ENCODE measurements around the gene KLHL17.
"Not testable (repeated sequence)": the region's sequence is repeated elsewhere in the genome, so short reads cannot be mapped to it uniquely, and the experiment has no call there.

Gene KLHL17

GRCh38 chr1:982765-983436, 22.5 kb downstream of the KLHL17 start:
- DNase-seq = no peak

- no peak for DNase-seq
Observed at GRCh38 chr1:983798-984475, 23.6 kb downstream of the KLHL17 start.

GRCh38 chr1:984476-984814, 24.1 kb downstream of the KLHL17 start:
- DNase-seq = no peak

GRCh38 chr1:985126-985525, 24.7 kb downstream of the KLHL17 start:
- DNase-seq = no peak

GRCh38 chr1:988061-988460, 27.7 kb downstream of the KLHL17 start:
- not testable (repeated sequence) for DNase-seq

- DNase-seq = not testable (repeated sequence)
Observed at GRCh38 chr1:991275-991674, 30.9 kb downstream of the KLHL17 start.

GRCh38 chr1:991895-992294, 31.5 kb downstream of the KLHL17 start:
- DNase-seq = no peak

- DNase-seq = no peak
Observed at GRCh38 chr1:992362-992761, 32.0 kb downstream of the KLHL17 start.

- no peak for DNase-seq
Observed at GRCh38 chr1:993379-993995, 33.1 kb downstream of the KLHL17 start.

- DNase-seq = not testable (repeated sequence)
Observed at GRCh38 chr1:994546-994945, 34.2 kb downstream of the KLHL17 start.

- no peak for DNase-seq
Observed at GRCh38 chr1:995665-996633, 35.6 kb downstream of the KLHL17 start.

- no peak for DNase-seq
Observed at GRCh38 chr1:996851-997712, 36.7 kb downstream of the KLHL17 start.

GRCh38 chr1:997713-997992, 37.3 kb downstream of the KLHL17 start:
- no peak for DNase-seq

- DNase-seq = no peak
Observed at GRCh38 chr1:997993-998744, 37.8 kb downstream of the KLHL17 start.

GRCh38 chr1:998745-998994, 38.3 kb downstream of the KLHL17 start:
- DNase-seq = no peak

GRCh38 chr1:998995-999724, 38.8 kb downstream of the KLHL17 start:
- DNase-seq = no peak

GRCh38 chr1:999725-1000356, 39.5 kb downstream of the KLHL17 start, which contains the start of gene HES4:
Gene HES4, minus strand, starts transcription at chr1:1000097. Its CDS starts 124 bp downstream, at chr1:999973.
- DNase-seq = peak; percentile 58

GRCh38 chr1:1000357-1001056, 40.1 kb downstream of the KLHL17 start:
- peak; percentile 35 for DNase-seq

GRCh38 chr1:1001057-1001783, 40.8 kb downstream of the KLHL17 start:
- no peak for DNase-seq
